Activated CD8-positive, alpha-beta memory T cell treated with anti-CD3 and anti-CD28 coated beads for 4 hours (primary cell): ENCODE measurements around the gene SCIMP.
"Not testable (repeated sequence)": the region's sequence is repeated elsewhere in the genome, so short reads cannot be mapped to it uniquely, and the experiment has no call there.

Source experiments
- DNase-seq, 2 donors: peaks; one replicate each; pipeline ENCODE4 v3.0.0-alpha.2; 2020; ENCODE audit warnings: low read depth in 2 of 2

SCIMP gene

GRCh38 chr17:5234645-5235576, at the start of gene SCIMP:
Gene SCIMP (minus strand): TSS chr17:5234860. CDS start chr17:5234755, 105 bp downstream.
- DNase-seq = no peak

- no peak for DNase-seq
Observed at GRCh38 chr17:5283571-5284315, 49.1 kb upstream of the SCIMP start.

GRCh38 chr17:5282642-5283217, 48.1 kb upstream of the SCIMP start:
- DNase-seq = peak; percentile 36 to 60

- peak; percentile 89 to 94 for DNase-seq
Observed at GRCh38 chr17:5281814-5282641, 47.4 kb upstream of the SCIMP start, which contains the start of gene RABEP1. Gene RABEP1 (plus strand): TSS chr17:5282284. CDS start chr17:5282487, 203 bp downstream.

GRCh38 chr17:5272322-5272721, 37.7 kb upstream of the SCIMP start:
- no peak for DNase-seq

GRCh38 chr17:5269241-5269960, 34.7 kb upstream of the SCIMP start:
- no peak for DNase-seq

GRCh38 chr17:5264893-5265292, 30.2 kb upstream of the SCIMP start:
- no peak for DNase-seq

GRCh38 chr17:5263441-5263840, 28.8 kb upstream of the SCIMP start:
- no peak for DNase-seq

- DNase-seq = no peak
Observed at GRCh38 chr17:5262416-5262991, 27.8 kb upstream of the SCIMP start.

GRCh38 chr17:5260542-5260941, 25.9 kb upstream of the SCIMP start:
- DNase-seq = no peak

GRCh38 chr17:5257124-5257523, 22.5 kb upstream of the SCIMP start:
- DNase-seq = no peak

GRCh38 chr17:5254903-5255521, 20.4 kb upstream of the SCIMP start:
- no peak for DNase-seq

GRCh38 chr17:5254414-5254813, 19.8 kb upstream of the SCIMP start:
- DNase-seq = no peak

GRCh38 chr17:5249615-5250014, 15.0 kb upstream of the SCIMP start:
- peak; percentile 38 to 42 for DNase-seq

- no peak for DNase-seq
Observed at GRCh38 chr17:5248821-5249479, 14.3 kb upstream of the SCIMP start.

GRCh38 chr17:5247621-5248020, 13.0 kb upstream of the SCIMP start:
- DNase-seq = no peak

GRCh38 chr17:5241861-5242671, 7.4 kb upstream of the SCIMP start:
- no peak for DNase-seq

GRCh38 chr17:5239769-5240168, 5.1 kb upstream of the SCIMP start:
- DNase-seq = not testable (repeated sequence)

GRCh38 chr17:5238333-5238732, 3.7 kb upstream of the SCIMP start:
- no peak for DNase-seq
